A549 (cell line): ENCODE data around the gene FKBP1A. TPM values are rescaled to one million over a fixed set of nuclear protein-coding genes. Genes with fewer than 3 reads are reported as not detected.

Experiments used
- ATAC-seq, 2 experiments: fragments of 200-7000 bp in 1 of 2; fragments of >200 bp in 1 of 2; cut with Nextera tagmentation in 1 of 2; cut with Tn5 transposase in 1 of 2; 3 replicates each; pipeline versions ENCODE4 v1.8.0 to v1.9.1; 2018 to 2020; ENCODE audit warnings: mild to moderate bottlenecking in 1 of 2, moderate library complexity in 1 of 2
- CTCF ChIA-PET: fragments of 300-600 bp; sonication (Branson Sonifier 250); formaldehyde crosslinking; extraction: SDS; loops from one replicate; lab custom pipeline; 2021; ENCODE audit warnings: antibody characterized with exemption, inconsistent platforms; lab: Yijun Ruan, JAX
- POLR2A ChIA-PET: fragments of 350-600 bp; formaldehyde crosslinking; extraction: SDS; loops from one replicate; lab custom pipeline; 2021; ENCODE audit warnings: antibody characterized with exemption, inconsistent platforms; lab: Yijun Ruan, JAX
- DNase-seq, 2 experiments: peaks; one replicate each; pipeline versions ENCODE4 v3.0.0 to v3.0.0-alpha.2; 2011 to 2016; ENCODE audit warnings: low read depth in 1 of 2, low spot score in 1 of 2
- FAIRE-seq: peaks from 2 replicates; lab custom pipeline; 2011; peaks lifted over from hg19 to GRCh38; lab: Jason Lieb, UNC
- H3K27ac ChIP-seq, 2 experiments: fragments of >200 bp; sonication (Bioruptor Twin); formaldehyde crosslinking; 3 replicates each; pipeline ENCODE4 v1.5.1; 2016 to 2017
- H3K4me1 ChIP-seq: fragments of >200 bp; sonication (Bioruptor Twin); formaldehyde crosslinking; 3 replicates; pipeline ENCODE4 v1.6.1; 2016
- H3K4me2 ChIP-seq: fragments of >200 bp; sonication (Bioruptor Twin); formaldehyde crosslinking; 3 replicates; pipeline ENCODE4 v1.6.1; 2016
- H3K4me3 ChIP-seq: fragments of >200 bp; sonication (Bioruptor Twin); formaldehyde crosslinking; 3 replicates; pipeline ENCODE4 v1.5.1; 2016
- H3K9me3 ChIP-seq: fragments of >200 bp; sonication (Bioruptor Twin); formaldehyde crosslinking; 3 replicates; pipeline ENCODE4 v1.6.1; 2016
- BCL3 ChIP-seq: fragments of >200 bp; sonication (Bioruptor Twin); formaldehyde crosslinking; IDR thresholded peaks from 3 replicates; pipeline ENCODE4 v1.6.1; 2016
- CTCF ChIP-seq: fragments of >200 bp; sonication (Bioruptor Twin); formaldehyde crosslinking; IDR thresholded peaks from 3 replicates; pipeline ENCODE4 v1.5.1; 2016
- E2F6 ChIP-seq: IDR thresholded peaks from 2 replicates; pipeline ENCODE4 v1.6.1; 2012; ENCODE audit warnings: low read depth, borderline replicate concordance
- EHF ChIP-seq: fragments of 250-450 bp; sonication (Bioruptor Pico); IDR thresholded peaks from 2 replicates; pipeline ENCODE4 v1.5.0; 2020; ENCODE audit warnings: mild to moderate bottlenecking
- EHMT2 ChIP-seq: fragments of 200-600 bp; sonication (generic); IDR thresholded peaks from 2 replicates; pipeline ENCODE4 v1.6.1; 2016; ENCODE audit warnings: antibody characterized with exemption, low read depth, mild to moderate bottlenecking, moderate library complexity
- ELK1 ChIP-seq: fragments of 150-350 bp; IDR thresholded peaks from 2 replicates; pipeline ENCODE4 v1.6.1; 2014; ENCODE audit warnings: low read depth, mild to moderate bottlenecking, low read length
- EP300 ChIP-seq, 2 experiments: fragments of >200 bp; sonication (Bioruptor Twin); formaldehyde crosslinking; IDR thresholded peaks; 2 replicates in 1 of 2; 3 replicates in 1 of 2; pipeline ENCODE4 v1.6.1; 2016 to 2017
- FOSL2 ChIP-seq, 2 experiments: fragments of 450-650 bp in 1 of 2; fragments of >200 bp in 1 of 2; sonication (Bioruptor Twin) in 1 of 2; formaldehyde crosslinking; IDR thresholded peaks; 2 replicates each; pipeline versions ENCODE4 v1.5.0 to v1.6.1; 2016 to 2020; ENCODE audit warnings: mild to moderate bottlenecking in 1 of 2, moderate library complexity in 1 of 2
- HDAC2 ChIP-seq: fragments of 200-600 bp; sonication (generic); IDR thresholded peaks from 2 replicates; pipeline ENCODE4 v1.6.1; 2016
- HES2 ChIP-seq: fragments of >200 bp; sonication (Bioruptor Twin); formaldehyde crosslinking; IDR thresholded peaks from 2 replicates; pipeline ENCODE4 v1.6.1; 2016
- HEYL ChIP-seq: fragments of 250-450 bp; sonication (Bioruptor Pico); IDR thresholded peaks from 2 replicates; pipeline ENCODE4 v1.8.0; 2021; ENCODE audit warnings: mild to moderate bottlenecking, moderate library complexity
- HOXA7 ChIP-seq: fragments of 250-450 bp; sonication (Bioruptor Pico); IDR thresholded peaks from 2 replicates; pipeline ENCODE4 v1.5.0; 2020; ENCODE audit warnings: mild to moderate bottlenecking, moderate library complexity
- HOXB13 ChIP-seq: fragments of 250-450 bp; sonication (Bioruptor Pico); IDR thresholded peaks from 2 replicates; pipeline ENCODE4 v1.5.0; 2020; ENCODE audit warnings: low read depth, mild to moderate bottlenecking, moderate library complexity
- JUNB ChIP-seq: fragments of >200 bp; sonication (Bioruptor Twin); formaldehyde crosslinking; IDR thresholded peaks from 2 replicates; pipeline ENCODE4 v1.6.1; 2016
- MAZ ChIP-seq: fragments of 150-350 bp; IDR thresholded peaks from 2 replicates; pipeline ENCODE4 v1.6.1; 2014; ENCODE audit warnings: antibody characterized with exemption, low read depth, low read length, borderline replicate concordance
- NPAS2 ChIP-seq: fragments of 250-450 bp; sonication (Bioruptor Pico); IDR thresholded peaks from 2 replicates; pipeline ENCODE4 v1.8.0; 2022; ENCODE audit warnings: mild to moderate bottlenecking, moderate library complexity, borderline replicate concordance
- NR3C1 ChIP-seq: fragments of >200 bp; sonication (Bioruptor Twin); formaldehyde crosslinking; IDR thresholded peaks from 3 replicates; pipeline ENCODE4 v1.6.1; 2017
- POLR2AphosphoS2 ChIP-seq: conservative IDR thresholded peaks from 2 replicates; pipeline ENCODE4 v1.6.1; 2012; ENCODE audit warnings: low read length, improper control_type of control experiment, inconsistent platforms
- RAD21 ChIP-seq, 2 experiments: fragments of >200 bp in 1 of 2; sonication (Bioruptor Twin) in 1 of 2; formaldehyde crosslinking in 1 of 2; IDR thresholded peaks in 1 of 2; conservative IDR thresholded peaks in 1 of 2; 2 replicates in 1 of 2; 3 replicates in 1 of 2; pipeline ENCODE4 v1.6.1; 2012 to 2018; ENCODE audit warnings: inconsistent platforms in 1 of 2
- RARB ChIP-seq: fragments of 250-450 bp; sonication (Bioruptor Pico); IDR thresholded peaks from 2 replicates; pipeline ENCODE4 v1.8.0; 2021; ENCODE audit warnings: mild to moderate bottlenecking, moderate library complexity
- RFX5 ChIP-seq: fragments of 450-650 bp; IDR thresholded peaks from 2 replicates; pipeline ENCODE4 v1.7.1; 2014; ENCODE audit warnings: antibody characterized with exemption, mild to moderate bottlenecking, moderate library complexity
- TP53 ChIP-seq: fragments of 250-450 bp; sonication (Bioruptor Pico); IDR thresholded peaks from 2 replicates; pipeline ENCODE4 v1.5.0; 2021; ENCODE audit warnings: mild to moderate bottlenecking, moderate library complexity
- ZNF302 ChIP-seq: fragments of 250-450 bp; sonication (Bioruptor Pico); IDR thresholded peaks from 2 replicates; pipeline ENCODE4 v1.9.0; 2021; ENCODE audit warnings: inconsistent platforms, mild to moderate bottlenecking, moderate library complexity
- ZSCAN20 ChIP-seq: fragments of 250-450 bp; sonication (Bioruptor Pico); IDR thresholded peaks from 2 replicates; pipeline ENCODE4 v1.8.0; 2022; ENCODE audit warnings: mild to moderate bottlenecking, moderate library complexity
- WGBS: methylation state at CpG from one replicate; pipeline ENCODE4 v1.1.6; 2017; ENCODE audit errors: missing lambda C conversion rate; 5-methylcytosine and 5-hydroxymethylcytosine counted together
- polyA plus RNA-seq, 4 experiments: library from polyadenylated mRNA; depleted of rRNA in 3 of 4; stranded (reverse); fragments of >200 nt; fragmentation: RNase III in 1 of 4; extraction: RNeasy Plus Mini Kit Qiagen cat#74134 plus additional on column Dnase treatment in 1 of 4; gene quantifications; 2 replicates in 3 of 4; 3 replicates in 1 of 4; pipeline ENCODE4 v1.2.3, GENCODE V29; 2011 to 2017
- TF ChIP-seq, protein P1 (sequence below): fragments of 250-450 bp; sonication (Bioruptor Pico); IDR thresholded peaks from 2 replicates; pipeline ENCODE4 v1.5.0; 2020; ENCODE audit warnings: low read depth, mild to moderate bottlenecking, moderate library complexity
- TF ChIP-seq, protein P2 (sequence below): fragments of 450-650 bp; IDR thresholded peaks from 2 replicates; pipeline ENCODE4 v1.6.1; 2014; ENCODE audit warnings: antibody characterized with exemption

FKBP1A gene
- polyA plus RNA-seq, 2 of the 4 experiments (the other 2 are of a cell fraction) = 385 to 535 TPM

GRCh38 chr20:1338801-1339200, 54.1 kb downstream of the FKBP1A start:
- TF ChIP-seq E2F6 = no peak
- no peak for TF ChIP-seq HEYL (CRISPR knock-in tag)
- no peak for TF ChIP-seq FOSL2 (IDR thresholded peaks at IDR 0.05)
- TF ChIP-seq FOSL2 (CRISPR knock-in tag; IDR thresholded peaks at IDR 0.05) = no peak
- TF ChIP-seq RFX5 = no peak
- no peak for TF ChIP-seq HES2
- no peak for TF ChIP-seq HDAC2
- TF ChIP-seq ZSCAN20 (CRISPR knock-in tag) = no peak
- TF ChIP-seq, protein P1, sequence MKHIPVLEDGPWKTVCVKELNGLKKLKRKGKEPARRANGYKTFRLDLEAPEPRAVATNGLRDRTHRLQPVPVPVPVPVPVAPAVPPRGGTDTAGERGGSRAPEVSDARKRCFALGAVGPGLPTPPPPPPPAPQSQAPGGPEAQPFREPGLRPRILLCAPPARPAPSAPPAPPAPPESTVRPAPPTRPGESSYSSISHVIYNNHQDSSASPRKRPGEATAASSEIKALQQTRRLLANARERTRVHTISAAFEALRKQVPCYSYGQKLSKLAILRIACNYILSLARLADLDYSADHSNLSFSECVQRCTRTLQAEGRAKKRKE (CRISPR knock-in tag) = no peak
- TF ChIP-seq ZNF302 (CRISPR knock-in tag) = no peak
- no peak for TF ChIP-seq ELK1
- TF ChIP-seq NR3C1 = no peak
- TF ChIP-seq EP300 (IDR thresholded peaks at IDR 0.05) = no peak
- no peak for TF ChIP-seq HOXA7 (CRISPR knock-in tag)
- no peak for TF ChIP-seq EHMT2
- Histone ChIP-seq H3K4me1 (peaks cover 5% of the 10 kb centered on the region; the same call in 2 of the 3 replicates), H3K4me2 (no peak overlapping the region), H3K9me3 (no peaks in the 10 kb centered on the region), H3K27ac (no peak overlapping the region), H3K4me3 (no peak overlapping the region)
- CTCF ChIA-PET = interaction anchor here (0.9 to 1.3 kb wide), 4 partner anchors 10 to 165 kb away, joined by 3 to 5 read pairs (median 3); partner anchors contain the start of gene SDCBP2
- FAIRE-seq = no peak
- no peak for ATAC-seq
- DNase-seq = no peak
- WGBS = 74% methylated on average over 4 of the region's 4 CpGs
- POLR2A ChIA-PET = no interaction called here

DNA sequence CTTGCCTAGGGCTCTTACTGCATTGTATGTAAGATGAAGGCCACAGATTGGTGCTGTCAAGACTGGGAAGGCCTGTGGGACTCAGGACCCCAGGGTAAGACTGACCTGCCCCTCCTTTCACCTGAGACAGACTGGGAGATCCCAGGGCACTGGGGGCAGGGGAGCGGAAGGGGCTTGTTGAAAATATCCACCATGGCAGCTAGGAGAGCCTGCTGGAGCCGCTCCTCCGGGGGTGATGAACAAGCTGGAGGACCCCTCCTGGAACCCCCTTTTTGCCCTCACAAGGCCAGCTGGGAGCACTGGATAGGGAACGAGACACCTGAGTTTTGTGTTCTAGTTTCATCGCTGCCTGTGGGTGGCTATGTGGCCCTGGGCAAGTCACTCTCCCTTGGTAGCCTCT, 54.8 kb downstream of the FKBP1A start:
- ATAC-seq = no peak
- WGBS = 96% methylated on average over 5 of the region's 5 CpGs
- ChIA-PET POLR2A (interaction anchor here (0.5 kb wide), 1 partner anchor 216 kb away, joined by 3 read pairs; no protein-coding TSS in a partner anchor), CTCF (interaction anchor here (0.9 to 1.2 kb wide), 4 partner anchors 10 to 51 kb away, joined by 3 read pairs; no protein-coding TSS in a partner anchor)
- H3K4me1 ChIP-seq = peaks cover 5% of the 10 kb centered on the region; the same call in 2 of the 3 replicates
- no peak overlapping the region for H3K4me2 ChIP-seq
- no peak overlapping the region for H3K4me3 ChIP-seq
- no peak for FAIRE-seq
- H3K27ac ChIP-seq = no peak overlapping the region
- H3K9me3 ChIP-seq = no peaks in the 10 kb centered on the region
- DNase-seq = no peak
- no peak for TF ChIP-seq ELK1
- TF ChIP-seq RAD21 (conservative IDR thresholded peaks at IDR 0.05 in 1 of 2, IDR thresholded peaks at IDR 0.05 in 1 of 2) = no peak
- no peak for TF ChIP-seq HDAC2
- TF ChIP-seq, protein P2, sequence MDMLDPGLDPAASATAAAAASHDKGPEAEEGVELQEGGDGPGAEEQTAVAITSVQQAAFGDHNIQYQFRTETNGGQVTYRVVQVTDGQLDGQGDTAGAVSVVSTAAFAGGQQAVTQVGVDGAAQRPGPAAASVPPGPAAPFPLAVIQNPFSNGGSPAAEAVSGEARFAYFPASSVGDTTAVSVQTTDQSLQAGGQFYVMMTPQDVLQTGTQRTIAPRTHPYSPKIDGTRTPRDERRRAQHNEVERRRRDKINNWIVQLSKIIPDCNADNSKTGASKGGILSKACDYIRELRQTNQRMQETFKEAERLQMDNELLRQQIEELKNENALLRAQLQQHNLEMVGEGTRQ = no peak
- no peak for TF ChIP-seq RARB (CRISPR knock-in tag)
- no peak for TF ChIP-seq JUNB
- TF ChIP-seq, protein P1 (CRISPR knock-in tag) = no peak
- no peak for TF ChIP-seq RFX5
- no peak for TF ChIP-seq BCL3
- no peak for TF ChIP-seq EHF (CRISPR knock-in tag)
- no peak for TF ChIP-seq POLR2AphosphoS2
- TF ChIP-seq CTCF = no peak
- no peak for TF ChIP-seq MAZ
- no peak for TF ChIP-seq NPAS2 (CRISPR knock-in tag)
- no peak for TF ChIP-seq HOXB13 (CRISPR knock-in tag)
- no peak for TF ChIP-seq TP53 (CRISPR knock-in tag)
